B cell (primary cell): Measurements from ENCODE around the gene PGBD4.

Experiments used
- EZH2 ChIP-seq: IDR thresholded peaks from 2 replicates; pipeline ENCODE4 v1.6.1; 2012; ENCODE audit warnings: borderline replicate concordance, low read depth, mild to moderate bottlenecking, moderate library complexity, low read length; ENCODE audit not compliant: insufficient read depth, poor library complexity, severe bottlenecking
- TF ChIP-seq, protein P1 (sequence below): fragments of 200-600 bp; IDR thresholded peaks from one replicate; pipeline ENCODE4 v1.8.0; 2022; ENCODE audit warnings: antibody characterized with exemption, mild to moderate bottlenecking

DNA sequence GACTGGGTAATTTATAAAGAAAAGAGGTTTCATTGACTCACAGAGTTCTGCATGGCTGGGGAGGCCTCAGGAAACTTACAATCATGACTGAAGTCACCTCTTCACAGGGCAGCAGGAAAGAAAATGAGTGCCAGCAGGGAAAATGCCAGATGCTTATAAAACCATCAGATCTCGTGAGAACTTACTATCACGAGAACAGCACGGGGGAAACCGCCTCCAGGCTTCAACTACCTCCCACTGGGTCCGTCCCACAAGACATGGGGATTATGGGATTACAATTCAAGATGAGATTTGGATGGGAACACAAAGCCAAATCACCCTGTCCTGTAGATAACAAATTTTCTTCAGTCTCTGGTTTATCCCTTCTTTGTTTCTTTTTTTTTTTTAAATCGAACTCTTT is 31.9 kb upstream of the PGBD4 start:
- TF ChIP-seq, protein P1, sequence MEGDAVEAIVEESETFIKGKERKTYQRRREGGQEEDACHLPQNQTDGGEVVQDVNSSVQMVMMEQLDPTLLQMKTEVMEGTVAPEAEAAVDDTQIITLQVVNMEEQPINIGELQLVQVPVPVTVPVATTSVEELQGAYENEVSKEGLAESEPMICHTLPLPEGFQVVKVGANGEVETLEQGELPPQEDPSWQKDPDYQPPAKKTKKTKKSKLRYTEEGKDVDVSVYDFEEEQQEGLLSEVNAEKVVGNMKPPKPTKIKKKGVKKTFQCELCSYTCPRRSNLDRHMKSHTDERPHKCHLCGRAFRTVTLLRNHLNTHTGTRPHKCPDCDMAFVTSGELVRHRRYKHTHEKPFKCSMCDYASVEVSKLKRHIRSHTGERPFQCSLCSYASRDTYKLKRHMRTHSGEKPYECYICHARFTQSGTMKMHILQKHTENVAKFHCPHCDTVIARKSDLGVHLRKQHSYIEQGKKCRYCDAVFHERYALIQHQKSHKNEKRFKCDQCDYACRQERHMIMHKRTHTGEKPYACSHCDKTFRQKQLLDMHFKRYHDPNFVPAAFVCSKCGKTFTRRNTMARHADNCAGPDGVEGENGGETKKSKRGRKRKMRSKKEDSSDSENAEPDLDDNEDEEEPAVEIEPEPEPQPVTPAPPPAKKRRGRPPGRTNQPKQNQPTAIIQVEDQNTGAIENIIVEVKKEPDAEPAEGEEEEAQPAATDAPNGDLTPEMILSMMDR: no peak
- TF ChIP-seq EZH2: no peak
